Effector memory CD4-positive, alpha-beta T cell (primary cell): Measurements from ENCODE around the gene TMEM139.
"Not testable (repeated sequence)": the region's sequence is repeated elsewhere in the genome, so short reads cannot be mapped to it uniquely, and the experiment has no call there.

Source experiments
- DNase-seq, 3 donors: peaks; one replicate each; pipeline ENCODE4 v3.0.0-alpha.2; 2020
- H3K27ac ChIP-seq: 2 replicates; pipeline ENCODE4 v1.7.0; 2013; ENCODE audit warnings: mild to moderate bottlenecking, low read length, moderate library complexity; ENCODE audit not compliant: insufficient read depth, poor library complexity, severe bottlenecking
- H3K27me3 ChIP-seq: replicated peaks from 2 replicates; pipeline ENCODE4 v1.7.0; 2013; ENCODE audit warnings: mild to moderate bottlenecking, low read length; ENCODE audit not compliant: insufficient read depth, control insufficient read depth, poor library complexity, severe bottlenecking
- H3K36me3 ChIP-seq: 2 replicates; pipeline ENCODE4 v1.7.0; 2013; ENCODE audit warnings: mild to moderate bottlenecking, low read length, moderate library complexity; ENCODE audit not compliant: control insufficient read depth, insufficient read depth
- H3K4me1 ChIP-seq: 2 replicates; pipeline ENCODE4 v1.7.0; 2013; ENCODE audit warnings: low read length, mild to moderate bottlenecking; ENCODE audit not compliant: control insufficient read depth, insufficient read depth, poor library complexity, severe bottlenecking
- H3K4me3 ChIP-seq: 2 replicates; pipeline ENCODE4 v1.7.0; 2013; ENCODE audit warnings: low read length, low read depth, mild to moderate bottlenecking; ENCODE audit not compliant: insufficient read depth, poor library complexity, severe bottlenecking
- H3K9me3 ChIP-seq: 2 replicates; pipeline ENCODE4 v1.7.0; 2013; ENCODE audit warnings: mild to moderate bottlenecking, low read length, moderate library complexity; ENCODE audit not compliant: control insufficient read depth

TMEM139 gene

GRCh38 chr7:143287935-143288826 lies 3.4 kb downstream of the TMEM139 start, which contains the start of gene CASP2:
CASP2 (plus strand) TSS chr7:143288351; CDS start chr7:143288456, 105 bp downstream.
- peaks cover 18% of the 10 kb centered on the region for H3K36me3 ChIP-seq
- DNase-seq, result peak; percentile 98 to 99 (median 99)
- H3K27me3 ChIP-seq, result no peaks in the 10 kb centered on the region
- peak within 1 kb of the TSS; percentile 73 for H3K27ac ChIP-seq
- peaks cover 14% of the 10 kb centered on the region for H3K4me1 ChIP-seq
- H3K4me3 ChIP-seq, result peak within 1 kb of the TSS; percentile 77
- H3K9me3 ChIP-seq, result no peaks in the 10 kb centered on the region

GRCh38 chr7:143288836-143289235 lies 4.1 kb downstream of the TMEM139 start:
- Histone ChIP-seq H3K4me1 (peaks cover 14% of the 10 kb centered on the region), H3K27me3 (no peaks in the 10 kb centered on the region), H3K4me3 (peak overlapping the region; percentile 77), H3K9me3 (no peaks in the 10 kb centered on the region), H3K27ac (peak overlapping the region; percentile 73), H3K36me3 (peaks cover 25% of the 10 kb centered on the region)
- no peak for DNase-seq

- Histone ChIP-seq H3K4me3 (peak overlapping the region; percentile 77), H3K36me3 (peaks cover 30% of the 10 kb centered on the region), H3K27me3 (no peaks in the 10 kb centered on the region), H3K4me1 (peaks cover 14% of the 10 kb centered on the region), H3K27ac (no peak overlapping the region), H3K9me3 (no peaks in the 10 kb centered on the region)
- DNase-seq, result no peak
These were observed 4.7 kb downstream of the TMEM139 start for GRCh38 chr7:143289421-143289820.

- not testable (repeated sequence) for H3K27ac ChIP-seq, DNase-seq, H3K9me3 ChIP-seq, H3K27me3 ChIP-seq
- Histone ChIP-seq H3K4me1 (peaks cover 14% of the 10 kb centered on the region), H3K36me3 (peaks cover 35% of the 10 kb centered on the region), H3K4me3 (peak overlapping the region; percentile 77)
These were observed 5.1 kb downstream of the TMEM139 start for GRCh38 chr7:143289888-143290287.

GRCh38 chr7:143290293-143290692 lies 5.5 kb downstream of the TMEM139 start:
- Histone ChIP-seq H3K4me1 (peaks cover 14% of the 10 kb centered on the region), H3K9me3 (no peaks in the 10 kb centered on the region), H3K27me3 (no peaks in the 10 kb centered on the region), H3K36me3 (peaks cover 39% of the 10 kb centered on the region), H3K27ac (no peak overlapping the region), H3K4me3 (peak overlapping the region; percentile 17)
- DNase-seq, result no peak

GRCh38 chr7:143292876-143293275 lies 8.1 kb downstream of the TMEM139 start:
- no peak overlapping the region for H3K4me3 ChIP-seq
- H3K9me3 ChIP-seq, result no peaks in the 10 kb centered on the region
- DNase-seq, result no peak
- no peak overlapping the region for H3K27ac ChIP-seq
- peaks cover 9% of the 10 kb centered on the region for H3K4me1 ChIP-seq
- peaks cover 59% of the 10 kb centered on the region for H3K36me3 ChIP-seq
- H3K27me3 ChIP-seq, result no peaks in the 10 kb centered on the region

GRCh38 chr7:143295870-143296269 lies 11.1 kb downstream of the TMEM139 start:
- DNase-seq, result no peak

GRCh38 chr7:143296686-143297085 lies 11.9 kb downstream of the TMEM139 start:
- Histone ChIP-seq H3K27ac (no peak overlapping the region), H3K9me3 (no peaks in the 10 kb centered on the region), H3K4me3 (no peak overlapping the region), H3K27me3 (no peaks in the 10 kb centered on the region), H3K36me3 (peaks cover 90% of the 10 kb centered on the region), H3K4me1 (no peaks in the 10 kb centered on the region)
- DNase-seq, result no peak

More at GRCh38 chr7:143295870-143296269, 11.1 kb downstream of the TMEM139 start:
- no peak overlapping the region for H3K27ac ChIP-seq
- peaks cover 84% of the 10 kb centered on the region for H3K36me3 ChIP-seq
- H3K27me3 ChIP-seq, result no peaks in the 10 kb centered on the region
- no peaks in the 10 kb centered on the region for H3K4me1 ChIP-seq
- no peaks in the 10 kb centered on the region for H3K9me3 ChIP-seq
- H3K4me3 ChIP-seq, result no peak overlapping the region

- Histone ChIP-seq H3K27me3 (no peaks in the 10 kb centered on the region), H3K36me3 (peaks cover 83% of the 10 kb centered on the region), H3K4me3 (no peak overlapping the region), H3K9me3 (no peaks in the 10 kb centered on the region), H3K4me1 (no peaks in the 10 kb centered on the region), H3K27ac (no peak overlapping the region)
- DNase-seq, result no peak
These were observed 14.6 kb downstream of the TMEM139 start for GRCh38 chr7:143299346-143299745.

GRCh38 chr7:143299840-143300239 lies 15.1 kb downstream of the TMEM139 start:
- Histone ChIP-seq H3K9me3 (no peaks in the 10 kb centered on the region), H3K4me3 (no peak overlapping the region), H3K27ac (no peak overlapping the region), H3K4me1 (no peaks in the 10 kb centered on the region), H3K27me3 (no peaks in the 10 kb centered on the region), H3K36me3 (peaks cover 83% of the 10 kb centered on the region)
- DNase-seq, result peak; percentile 33 to 51 (median 40)
